ENCODE measurements around the gene FLNA.

DNA sequence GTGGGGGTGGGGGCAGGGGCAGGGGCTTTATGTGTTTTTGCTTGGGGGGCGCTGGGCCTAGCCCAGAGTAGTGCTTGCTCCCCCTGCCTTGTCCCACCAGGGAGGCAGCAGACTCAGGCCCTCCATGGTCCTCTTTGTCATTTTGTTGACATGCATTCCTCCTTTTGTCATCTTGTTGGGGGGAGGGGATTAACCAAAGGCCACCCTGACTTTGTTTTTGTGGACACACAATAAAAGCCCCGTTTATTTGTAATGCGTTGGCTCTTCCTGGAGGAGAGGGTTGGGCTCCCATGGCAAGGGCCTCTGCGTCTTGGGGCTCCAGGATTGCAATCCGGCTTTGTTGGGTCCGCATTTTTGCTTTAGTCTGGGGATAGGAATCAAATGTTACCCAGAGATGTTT is 6.8 kb upstream of the FLNA start:
- TF ChIP-seq, protein P1, sequence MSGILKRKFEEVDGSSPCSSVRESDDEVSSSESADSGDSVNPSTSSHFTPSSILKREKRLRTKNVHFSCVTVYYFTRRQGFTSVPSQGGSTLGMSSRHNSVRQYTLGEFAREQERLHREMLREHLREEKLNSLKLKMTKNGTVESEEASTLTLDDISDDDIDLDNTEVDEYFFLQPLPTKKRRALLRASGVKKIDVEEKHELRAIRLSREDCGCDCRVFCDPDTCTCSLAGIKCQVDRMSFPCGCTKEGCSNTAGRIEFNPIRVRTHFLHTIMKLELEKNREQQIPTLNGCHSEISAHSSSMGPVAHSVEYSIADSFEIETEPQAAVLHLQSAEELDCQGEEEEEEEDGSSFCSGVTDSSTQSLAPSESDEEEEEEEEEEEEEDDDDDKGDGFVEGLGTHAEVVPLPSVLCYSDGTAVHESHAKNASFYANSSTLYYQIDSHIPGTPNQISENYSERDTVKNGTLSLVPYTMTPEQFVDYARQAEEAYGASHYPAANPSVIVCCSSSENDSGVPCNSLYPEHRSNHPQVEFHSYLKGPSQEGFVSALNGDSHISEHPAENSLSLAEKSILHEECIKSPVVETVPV (CRISPR knock-in tag; IDR thresholded peaks at IDR 0.05): no peak
- no peak for TF ChIP-seq ARNTL (CRISPR knock-in tag; IDR thresholded peaks at IDR 0.05; ENCODE audit: borderline replicate concordance, low read depth)
- TF ChIP-seq ESRRG (CRISPR knock-in tag; IDR thresholded peaks at IDR 0.05): no peak
- no peak for TF ChIP-seq BACH2 (CRISPR knock-in tag; IDR thresholded peaks at IDR 0.05; ENCODE audit: borderline replicate concordance)
- no peak for TF ChIP-seq ZC3H10 (CRISPR knock-in tag; IDR thresholded peaks at IDR 0.05)
- no peak for TF ChIP-seq RARB (CRISPR knock-in tag; IDR thresholded peaks at IDR 0.05)
- TF ChIP-seq PPARA (CRISPR knock-in tag; IDR thresholded peaks at IDR 0.05; ENCODE audit: borderline replicate concordance): no peak
- TF ChIP-seq, protein P2, sequence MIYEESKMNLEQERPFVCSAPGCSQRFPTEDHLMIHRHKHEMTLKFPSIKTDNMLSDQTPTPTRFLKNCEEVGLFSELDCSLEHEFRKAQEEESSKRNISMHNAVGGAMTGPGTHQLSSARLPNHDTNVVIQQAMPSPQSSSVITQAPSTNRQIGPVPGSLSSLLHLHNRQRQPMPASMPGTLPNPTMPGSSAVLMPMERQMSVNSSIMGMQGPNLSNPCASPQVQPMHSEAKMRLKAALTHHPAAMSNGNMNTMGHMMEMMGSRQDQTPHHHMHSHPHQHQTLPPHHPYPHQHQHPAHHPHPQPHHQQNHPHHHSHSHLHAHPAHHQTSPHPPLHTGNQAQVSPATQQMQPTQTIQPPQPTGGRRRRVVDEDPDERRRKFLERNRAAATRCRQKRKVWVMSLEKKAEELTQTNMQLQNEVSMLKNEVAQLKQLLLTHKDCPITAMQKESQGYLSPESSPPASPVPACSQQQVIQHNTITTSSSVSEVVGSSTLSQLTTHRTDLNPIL (CRISPR knock-in tag; IDR thresholded peaks at IDR 0.05; ENCODE audit: low read depth): no peak
- TF ChIP-seq ISL1 (CRISPR knock-in tag; IDR thresholded peaks at IDR 0.05): no peak
- TF ChIP-seq TCF4 (CRISPR knock-in tag; IDR thresholded peaks at IDR 0.05; ENCODE audit: borderline replicate concordance): no peak
- no peak for TF ChIP-seq ZNF565 (CRISPR knock-in tag; conservative IDR thresholded peaks at IDR 0.05; ENCODE audit: low read depth)
